ENCODE data around the gene GATAD2B.
"Not testable (repeated sequence)": the region's sequence is repeated elsewhere in the genome, so short reads cannot be mapped to it uniquely, and the experiment has no call there.

GATAD2B gene

GRCh38 chr1:153776352-153776751 is 146.4 kb downstream of the GATAD2B start:
- no peak for DNase-seq

GRCh38 chr1:153775458-153776327 is 147.1 kb downstream of the GATAD2B start:
- peak; percentile 91 to 97 (median 92) for DNase-seq

GRCh38 chr1:153774780-153775457 is 147.9 kb downstream of the GATAD2B start, which contains the start of gene SLC27A3:
Gene SLC27A3 (plus strand): TSS chr1:153775407. CDS start chr1:153775498, 91 bp downstream.
- peak; percentile 85 to 88 (median 88) for DNase-seq

- DNase-seq = no peak
Measured at GRCh38 chr1:153774026-153774595, 148.7 kb downstream of the GATAD2B start.

GRCh38 chr1:153773096-153773921 is 149.5 kb downstream of the GATAD2B start:
- DNase-seq = no peak

- no peak for DNase-seq
Measured at GRCh38 chr1:153771841-153772593, 150.8 kb downstream of the GATAD2B start.

GRCh38 chr1:153771261-153771660 is 151.5 kb downstream of the GATAD2B start:
- no peak for DNase-seq

- no peak for DNase-seq
Measured at GRCh38 chr1:153770797-153771196, 152.0 kb downstream of the GATAD2B start.

GRCh38 chr1:153769221-153769620 is 153.6 kb downstream of the GATAD2B start:
- DNase-seq = no peak

- no peak for DNase-seq
Measured at GRCh38 chr1:153768316-153769181, 154.2 kb downstream of the GATAD2B start.

- no peak for DNase-seq
Measured at GRCh38 chr1:153767519-153767918, 155.3 kb downstream of the GATAD2B start.

GRCh38 chr1:153766663-153767062 is 156.1 kb downstream of the GATAD2B start:
- not testable (repeated sequence) for DNase-seq

- DNase-seq = no peak
Measured at GRCh38 chr1:153764310-153764709, 158.5 kb downstream of the GATAD2B start.

GRCh38 chr1:153763365-153764225 is 159.2 kb downstream of the GATAD2B start:
- no peak for DNase-seq

- no peak for DNase-seq
Measured at GRCh38 chr1:153760440-153760839, 162.3 kb downstream of the GATAD2B start.

All from NCI-H1417 (cell line).